Esophagus muscularis mucosa (tissue), 4 donors: ENCODE data around the gene CDK14. TPM values are rescaled to one million over a fixed set of nuclear protein-coding genes. Genes with fewer than 3 reads are reported as not detected.

Experiments
- DNase-seq: peaks from one replicate; pipeline ENCODE4 v3.0.0-alpha.2; 2017; ENCODE audit errors: extremely low spot score
- H3K27ac ChIP-seq, 4 donors: fragments of 200-600 bp; sonication (generic); replicated peaks in 1 of 4; 1 replicate in 3 of 4; 2 replicates in 1 of 4; pipeline ENCODE4 v1.5.1; 2016 to 2019; ENCODE audit warnings: mild to moderate bottlenecking in 1 of 4
- H3K27me3 ChIP-seq, 4 donors: fragments of 200-600 bp; sonication (generic); one replicate each; pipeline versions ENCODE4 v1.5.1 to v1.6.0; 2016 to 2019
- H3K36me3 ChIP-seq, 4 donors: fragments of 200-600 bp; sonication (generic); one replicate each; pipeline ENCODE4 v1.5.1; 2016 to 2019
- H3K4me1 ChIP-seq, 4 donors: fragments of 200-600 bp; sonication (generic); one replicate each; pipeline ENCODE4 v1.5.1; 2016 to 2019
- H3K4me3 ChIP-seq, 4 donors: fragments of 200-600 bp; sonication (generic); 1 replicate in 2 of 4; 2 replicates in 2 of 4; pipeline ENCODE4 v1.5.1; 2016 to 2019; ENCODE audit warnings: mild to moderate bottlenecking in 4 of 4, moderate library complexity in 1 of 4
- H3K9me3 ChIP-seq, 4 donors: fragments of 200-600 bp; sonication (generic); 1 replicate in 3 of 4; 2 replicates in 1 of 4; pipeline ENCODE4 v1.5.1; 2016 to 2019
- CTCF ChIP-seq, 3 experiments: fragments of 200-600 bp in 2 of 3; fragments of 450-650 bp in 1 of 3; sonication (generic) in 2 of 3; IDR thresholded peaks; one replicate each; pipeline ENCODE4 v1.5.1; 2017 to 2019; ENCODE audit warnings: antibody characterized with exemption in 3 of 3, mild to moderate bottlenecking in 2 of 3, moderate library complexity in 1 of 3
- EP300 ChIP-seq: sonication (generic); formaldehyde crosslinking; IDR thresholded peaks from one replicate; pipeline ENCODE4 v1.6.1; 2017; ENCODE audit warnings: antibody characterized with exemption
- POLR2A ChIP-seq: fragments of 450-650 bp; IDR thresholded peaks from one replicate; pipeline ENCODE4 v1.6.1; 2017; ENCODE audit warnings: antibody characterized with exemption, moderate library complexity, mild to moderate bottlenecking, low read depth
- POLR2AphosphoS5 ChIP-seq, 2 donors: sonication (generic); formaldehyde crosslinking; IDR thresholded peaks; one replicate each; pipeline ENCODE4 v1.6.1; 2017; ENCODE audit warnings: antibody characterized with exemption in 2 of 2
- WGBS: methylation state at CpG from one replicate; pipeline ENCODE4 v1.1.5; 2018; 5-methylcytosine and 5-hydroxymethylcytosine counted together
- intact Hi-C: fragments of 100-400 bp; cut with DNase I; formaldehyde crosslinking; loops from one replicate; pipeline ENCODE4 v1.15.1; 2023
- total RNA-seq, 4 donors: library from RNA; depleted of rRNA; stranded (reverse); fragments of >200 nt; gene quantifications; one replicate each; pipeline versions ENCODE4 v1.1.0 to v1.2.1, GENCODE V29; 2016

The CDK14 gene
- total RNA-seq, 4 donors from 2014 or later: 9.6 to 17.7 (median 14.3) TPM

GRCh38 chr7:90747516-90747915 lies 151.4 kb downstream of the CDK14 start:
- DNase-seq: no peak
- 80% methylated on average over 1 of the region's 1 CpG for WGBS
- intact Hi-C loops: no loop called here
- TF ChIP-seq EP300 (no peak), POLR2AphosphoS5 (IDR thresholded peaks at IDR 0.05) (no peak), POLR2A (no peak), CTCF (IDR thresholded peaks at IDR 0.05) (no peak)
- Histone ChIP-seq H3K36me3 (peaks cover 0 to 5% (median 4%) of the 10 kb centered on the region in 4 donors), H3K4me3 (no peak overlapping the region), H3K27ac (no peak overlapping the region), H3K9me3 (no peaks in the 10 kb centered on the region), H3K27me3 (no peaks in the 10 kb centered on the region), H3K4me1 (peaks cover 0 to 7% (median 0%) of the 10 kb centered on the region in 4 donors)

- TF ChIP-seq POLR2AphosphoS5 (IDR thresholded peaks at IDR 0.05): no peak
- TF ChIP-seq CTCF (IDR thresholded peaks at IDR 0.05): no peak
- TF ChIP-seq EP300: no peak
- TF ChIP-seq POLR2A: no peak
- DNase-seq: no peak
- Histone ChIP-seq H3K36me3 (peaks cover 0 to 5% (median 4%) of the 10 kb centered on the region in 4 donors), H3K27ac (no peak overlapping the region), H3K9me3 (no peaks in the 10 kb centered on the region), H3K27me3 (no peaks in the 10 kb centered on the region), H3K4me1 (peaks cover 0 to 7% (median 0%) of the 10 kb centered on the region in 4 donors), H3K4me3 (no peak overlapping the region)
- intact Hi-C loops: no loop called here
These were observed 153.1 kb downstream of the CDK14 start for GRCh38 chr7:90749262-90749661.

- H3K27ac ChIP-seq: no peak overlapping the region
- H3K36me3 ChIP-seq: peaks cover 0 to 5% (median 4%) of the 10 kb centered on the region in 4 donors
- intact Hi-C loops: no loop called here
- no peaks in the 10 kb centered on the region for H3K9me3 ChIP-seq
- no peak overlapping the region for H3K4me3 ChIP-seq
- no peak for DNase-seq
- no peaks in the 10 kb centered on the region for H3K27me3 ChIP-seq
- WGBS: 29% methylated on average over 1 of the region's 1 CpG
- peaks cover 0 to 7% (median 0%) of the 10 kb centered on the region in 4 donors for H3K4me1 ChIP-seq
- TF ChIP-seq EP300: no peak
- no peak for TF ChIP-seq CTCF (IDR thresholded peaks at IDR 0.05)
- TF ChIP-seq POLR2A: no peak
- TF ChIP-seq POLR2AphosphoS5 (IDR thresholded peaks at IDR 0.05): no peak
These were observed 153.7 kb downstream of the CDK14 start for GRCh38 chr7:90749774-90750173.

GRCh38 chr7:90751595-90751994 lies 155.5 kb downstream of the CDK14 start:
- H3K27me3 ChIP-seq: no peaks in the 10 kb centered on the region
- DNase-seq: no peak
- WGBS: 86% methylated on average over 1 of the region's 1 CpG
- H3K4me1 ChIP-seq: peaks cover 0 to 7% (median 0%) of the 10 kb centered on the region in 4 donors
- no peak overlapping the region for H3K27ac ChIP-seq
- no peaks in the 10 kb centered on the region for H3K9me3 ChIP-seq
- intact Hi-C loops: no loop called here
- no peak for TF ChIP-seq POLR2AphosphoS5 (IDR thresholded peaks at IDR 0.05)
- TF ChIP-seq CTCF (IDR thresholded peaks at IDR 0.05): no peak
- no peak for TF ChIP-seq EP300
- TF ChIP-seq POLR2A: no peak
- no peak overlapping the region for H3K4me3 ChIP-seq
- peaks cover 0 to 5% (median 4%) of the 10 kb centered on the region in 4 donors for H3K36me3 ChIP-seq

GRCh38 chr7:90752051-90752450 lies 155.9 kb downstream of the CDK14 start:
- no peaks in the 10 kb centered on the region for H3K27me3 ChIP-seq
- intact Hi-C loops: no loop called here
- WGBS: 100% methylated on average over 1 of the region's 1 CpG
- H3K4me3 ChIP-seq: no peak overlapping the region
- TF ChIP-seq EP300: no peak
- no peak for TF ChIP-seq POLR2A
- no peak for TF ChIP-seq POLR2AphosphoS5 (IDR thresholded peaks at IDR 0.05)
- no peak for TF ChIP-seq CTCF (IDR thresholded peaks at IDR 0.05)
- DNase-seq: no peak
- no peaks in the 10 kb centered on the region for H3K9me3 ChIP-seq
- no peak overlapping the region for H3K27ac ChIP-seq
- peaks cover 0 to 7% (median 0%) of the 10 kb centered on the region in 4 donors for H3K4me1 ChIP-seq
- peaks cover 0 to 5% (median 4%) of the 10 kb centered on the region in 4 donors for H3K36me3 ChIP-seq
